Measurements from ENCODE around the gene SYP.

GRCh38 chrX:49211074-49211473 is 11.1 kb upstream of the SYP start:
- TF ChIP-seq CTCF (IDR thresholded peaks at IDR 0.05 in 8 of 11, conservative IDR thresholded peaks at IDR 0.05 in 3 of 11) (no peak), POLR2AphosphoS5 (IDR thresholded peaks at IDR 0.05) (no peak)

All from spleen (tissue), 7 donors.